ENCODE data around the gene JPH2. TPM values are rescaled to one million over a fixed set of nuclear protein-coding genes. Genes with fewer than 3 reads are reported as not detected.

JPH2 gene
- total RNA-seq, 1 experiment from 2014 or later: 0.69 TPM

DNA sequence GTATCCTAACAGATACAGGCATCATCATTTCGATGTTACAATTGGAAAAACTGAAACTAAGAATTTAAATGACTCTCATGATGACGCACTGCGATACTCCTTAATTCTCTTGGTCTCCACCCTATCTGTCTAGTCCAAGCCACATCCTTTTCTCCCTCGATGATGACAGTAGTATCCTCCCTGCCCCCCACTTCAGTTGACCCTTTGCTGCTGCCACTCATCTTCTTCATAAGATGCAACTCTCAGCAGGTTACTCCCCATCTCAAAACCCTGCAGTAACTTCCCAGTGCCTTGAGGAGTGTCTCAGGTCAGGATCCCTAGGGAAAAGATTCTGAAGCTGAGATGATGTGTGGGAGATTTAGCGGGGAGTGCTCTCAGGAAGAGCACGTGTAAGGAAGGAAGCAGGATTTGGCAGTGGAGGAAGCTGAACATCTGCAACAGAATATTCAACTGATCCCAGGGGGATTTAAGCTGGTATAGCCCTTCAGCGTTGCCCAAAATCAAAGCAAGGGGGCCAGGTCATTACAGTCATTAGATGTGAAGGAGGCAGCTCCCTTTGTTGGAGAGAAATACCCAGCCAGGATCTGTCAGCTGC is 16.1 kb downstream of the JPH2 start:
- H3K36me3 ChIP-seq (replicated peaks; ENCODE audit: control insufficient read depth, insufficient read depth, low read length): no peaks in the 10 kb centered on the region
- no peaks in the 10 kb centered on the region for H3K27me3 ChIP-seq (ENCODE audit: control insufficient read depth, insufficient read depth, low read length)
- no peak for DNase-seq
- no peak overlapping the region for H3K4me3 ChIP-seq (ENCODE audit: insufficient read depth, low read depth, low read length)

DNA sequence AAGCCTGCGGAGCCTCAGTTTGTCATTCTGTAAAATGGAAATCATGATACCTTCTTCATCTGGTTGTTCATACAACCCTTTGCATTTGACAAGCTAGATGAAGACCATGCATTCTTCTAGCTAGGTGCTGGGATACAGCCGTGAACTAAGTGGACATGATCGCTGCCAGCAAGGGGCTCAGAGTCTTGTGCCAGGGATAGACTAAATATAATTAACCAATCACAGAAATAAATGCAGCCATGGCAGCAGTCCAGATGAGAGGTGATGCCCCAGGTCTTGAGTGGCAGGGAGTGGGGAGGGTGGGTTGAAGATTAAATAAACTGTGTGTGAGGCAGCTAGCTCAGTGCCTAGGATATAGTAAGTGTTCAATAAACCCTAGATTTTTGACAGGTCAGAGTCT is 19.3 kb downstream of the JPH2 start:
- H3K36me3 ChIP-seq (replicated peaks; ENCODE audit: control insufficient read depth, insufficient read depth, low read length): no peaks in the 10 kb centered on the region
- no peak for DNase-seq

DNA sequence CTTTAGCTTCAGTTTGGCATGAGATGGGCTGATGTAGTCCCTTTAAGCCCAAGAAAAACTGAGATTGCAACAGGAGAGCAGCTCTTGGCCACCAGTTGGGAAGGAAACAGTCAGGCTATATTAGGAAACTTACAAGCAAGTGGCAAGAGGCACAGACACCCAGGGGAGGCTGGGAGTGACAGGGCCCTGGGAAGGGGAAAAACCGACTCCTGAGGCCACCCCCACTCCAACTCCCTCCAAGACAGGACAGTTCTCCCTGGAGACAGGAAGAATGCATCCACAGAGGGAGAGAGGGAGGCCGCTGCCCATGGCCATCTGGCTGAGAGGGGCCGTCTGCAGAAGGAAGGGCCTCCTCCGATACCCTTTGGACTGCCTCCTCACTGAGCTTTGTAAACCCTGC is 20.5 kb downstream of the JPH2 start:
- H3K36me3 ChIP-seq (replicated peaks; ENCODE audit: control insufficient read depth, insufficient read depth, low read length): no peaks in the 10 kb centered on the region
- DNase-seq: no peak
- no peak overlapping the region for H3K4me3 ChIP-seq (ENCODE audit: insufficient read depth, low read depth, low read length)
- no peaks in the 10 kb centered on the region for H3K27me3 ChIP-seq (ENCODE audit: control insufficient read depth, insufficient read depth, low read length)

More for the DNA sequence above, 19.3 kb downstream of the JPH2 start:
- H3K27me3 ChIP-seq (ENCODE audit: control insufficient read depth, insufficient read depth, low read length): no peaks in the 10 kb centered on the region
- H3K4me3 ChIP-seq (ENCODE audit: insufficient read depth, low read depth, low read length): no peak overlapping the region

DNA sequence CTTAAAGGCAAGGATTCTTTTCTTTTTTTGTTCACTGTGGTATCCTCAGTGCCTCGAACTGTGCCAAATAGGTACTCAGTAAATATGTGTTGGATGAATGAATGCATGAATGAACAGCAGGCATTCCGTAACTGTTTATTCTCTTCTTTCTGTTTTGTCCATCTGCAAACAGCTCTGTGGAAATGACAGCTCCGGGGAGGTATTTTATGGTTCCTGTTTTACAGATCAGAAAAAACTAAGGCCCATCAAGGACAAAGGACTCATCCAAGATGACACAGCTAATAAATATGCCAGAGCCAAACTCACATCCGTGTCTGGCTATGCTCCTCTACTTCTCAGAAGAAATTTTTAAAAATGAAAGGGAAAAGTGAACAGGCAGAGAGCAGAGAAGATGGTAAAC is 21.0 kb downstream of the JPH2 start:
- no peaks in the 10 kb centered on the region for H3K36me3 ChIP-seq (replicated peaks; ENCODE audit: control insufficient read depth, insufficient read depth, low read length)
- no peak overlapping the region for H3K4me3 ChIP-seq (ENCODE audit: insufficient read depth, low read depth, low read length)
- no peak for DNase-seq
- no peaks in the 10 kb centered on the region for H3K27me3 ChIP-seq (ENCODE audit: control insufficient read depth, insufficient read depth, low read length)

DNA sequence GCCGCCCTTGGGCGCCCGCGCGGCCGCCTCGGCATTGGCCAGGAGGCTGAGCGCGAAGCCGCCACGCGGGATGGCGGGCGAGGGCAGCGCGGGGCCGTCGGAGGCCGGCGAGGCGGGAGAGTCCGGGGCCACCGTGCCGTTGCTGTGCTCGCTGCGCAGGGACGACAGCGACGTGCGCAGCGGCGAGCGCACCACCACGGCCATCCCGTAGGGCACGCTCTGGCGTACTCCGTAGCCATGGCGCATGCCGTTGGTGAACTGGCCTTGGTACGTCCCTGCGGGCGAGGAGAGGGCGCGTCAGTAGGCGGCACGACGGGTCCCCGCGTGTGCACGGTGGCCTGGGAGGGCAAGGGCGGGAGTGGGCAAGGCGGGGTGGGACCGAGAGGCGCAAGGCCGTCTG is 26.9 kb downstream of the JPH2 start:
- Histone ChIP-seq H3K4me3 (ENCODE audit: insufficient read depth, low read depth, low read length) (no peak overlapping the region), H3K27me3 (ENCODE audit: control insufficient read depth, insufficient read depth, low read length) (no peaks in the 10 kb centered on the region), H3K36me3 (replicated peaks; ENCODE audit: control insufficient read depth, insufficient read depth, low read length) (no peaks in the 10 kb centered on the region)
- no peak for DNase-seq

DNA sequence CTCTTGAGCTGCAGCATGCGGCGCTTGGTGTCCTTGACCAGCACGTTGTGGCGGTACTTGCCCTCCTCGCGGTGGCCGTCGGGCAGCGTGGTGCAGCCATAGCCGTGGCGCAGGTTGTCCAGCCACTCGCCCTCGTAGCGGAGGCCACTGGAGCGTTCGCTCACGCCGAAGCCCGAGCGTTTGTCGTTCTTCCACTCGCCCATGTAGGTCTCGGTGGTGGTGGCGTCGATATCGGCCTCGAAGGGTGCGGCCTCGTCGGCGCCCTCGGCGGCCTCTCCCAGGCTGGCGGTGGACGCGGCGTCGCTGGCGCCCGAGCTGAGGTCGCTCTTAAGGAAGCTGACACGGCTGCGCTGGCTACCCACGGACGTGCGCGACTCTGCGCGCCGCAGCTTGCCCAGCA is 27.3 kb downstream of the JPH2 start:
- DNase-seq: no peak
- no peaks in the 10 kb centered on the region for H3K36me3 ChIP-seq (replicated peaks; ENCODE audit: control insufficient read depth, insufficient read depth, low read length)
- no peaks in the 10 kb centered on the region for H3K27me3 ChIP-seq (ENCODE audit: control insufficient read depth, insufficient read depth, low read length)

DNA sequence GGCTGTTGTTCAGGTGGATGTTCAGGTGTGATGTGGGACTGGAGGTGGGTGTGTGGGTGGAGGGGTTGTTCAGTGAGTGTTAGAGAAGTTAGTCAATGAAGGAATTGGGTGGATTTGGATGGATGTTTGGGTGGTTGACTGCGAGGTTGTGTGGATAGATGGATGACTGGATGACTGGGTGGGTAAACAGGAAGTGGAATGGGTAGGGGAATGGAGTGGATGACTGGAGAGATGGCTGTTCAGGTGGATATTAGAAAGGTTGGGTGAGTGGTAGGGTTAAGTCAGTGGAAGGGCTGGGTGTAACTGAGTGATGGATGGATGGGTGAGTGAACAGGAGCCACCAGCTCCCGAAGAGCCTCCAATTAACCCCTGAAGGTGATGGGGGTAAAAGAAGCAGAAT is 27.9 kb downstream of the JPH2 start:
- no peak overlapping the region for H3K4me3 ChIP-seq (ENCODE audit: insufficient read depth, low read depth, low read length)
- H3K27me3 ChIP-seq (ENCODE audit: control insufficient read depth, insufficient read depth, low read length): no peaks in the 10 kb centered on the region
- no peak for DNase-seq
- no peaks in the 10 kb centered on the region for H3K36me3 ChIP-seq (replicated peaks; ENCODE audit: control insufficient read depth, insufficient read depth, low read length)

More for the DNA sequence above, 27.3 kb downstream of the JPH2 start:
- no peak overlapping the region for H3K4me3 ChIP-seq (ENCODE audit: insufficient read depth, low read depth, low read length)

DNA sequence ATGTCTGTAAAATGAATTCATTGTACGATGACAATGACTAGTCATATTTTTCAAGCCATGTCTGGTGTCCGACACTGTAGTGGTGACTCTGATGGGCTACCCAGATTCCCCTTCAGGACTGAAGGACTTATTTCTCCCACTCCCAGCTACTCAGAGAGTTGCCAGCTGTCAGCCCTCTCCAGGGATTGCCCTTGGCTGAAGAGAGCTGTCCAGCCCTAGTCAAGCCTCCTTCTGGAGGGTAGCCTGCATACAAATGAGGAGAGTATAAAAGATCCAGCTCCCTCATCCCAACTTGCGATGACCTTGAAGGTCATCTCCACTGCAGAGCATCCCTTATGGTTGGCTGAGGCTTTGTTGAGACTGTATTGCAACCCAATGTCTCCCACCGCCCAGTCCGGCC is 29.9 kb downstream of the JPH2 start:
- Histone ChIP-seq H3K27me3 (ENCODE audit: control insufficient read depth, insufficient read depth, low read length) (no peaks in the 10 kb centered on the region), H3K36me3 (replicated peaks; ENCODE audit: control insufficient read depth, insufficient read depth, low read length) (no peaks in the 10 kb centered on the region), H3K4me3 (ENCODE audit: insufficient read depth, low read depth, low read length) (no peak overlapping the region)
- DNase-seq: no peak

DNA sequence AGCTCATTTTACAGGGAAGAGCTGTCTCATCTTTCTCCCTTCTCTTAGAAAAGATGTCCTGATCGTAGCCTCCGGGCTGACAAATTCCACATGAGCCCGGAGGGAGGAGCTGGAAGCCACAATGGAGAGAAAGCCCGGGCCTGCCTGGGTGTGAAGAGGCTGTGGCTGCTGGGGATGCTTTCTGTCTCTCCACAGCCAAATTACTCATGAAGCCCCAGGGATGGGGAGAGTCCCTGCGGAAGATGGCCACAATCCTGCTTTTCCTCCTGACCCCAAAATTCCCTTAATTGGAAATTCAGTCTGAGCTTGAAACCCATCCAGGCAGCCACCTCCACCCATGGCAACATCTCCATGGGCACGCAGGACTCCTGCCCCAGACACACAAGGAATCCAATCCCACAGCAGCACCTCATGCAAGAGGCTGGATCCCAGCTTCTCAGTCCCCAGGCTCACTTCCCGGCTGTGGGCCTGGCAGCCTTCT is 32.4 kb downstream of the JPH2 start:
- no peak overlapping the region for H3K4me3 ChIP-seq (ENCODE audit: insufficient read depth, low read depth, low read length)
- no peak for DNase-seq
- no peaks in the 10 kb centered on the region for H3K27me3 ChIP-seq (ENCODE audit: control insufficient read depth, insufficient read depth, low read length)
- H3K36me3 ChIP-seq (replicated peaks; ENCODE audit: control insufficient read depth, insufficient read depth, low read length): no peaks in the 10 kb centered on the region

DNA sequence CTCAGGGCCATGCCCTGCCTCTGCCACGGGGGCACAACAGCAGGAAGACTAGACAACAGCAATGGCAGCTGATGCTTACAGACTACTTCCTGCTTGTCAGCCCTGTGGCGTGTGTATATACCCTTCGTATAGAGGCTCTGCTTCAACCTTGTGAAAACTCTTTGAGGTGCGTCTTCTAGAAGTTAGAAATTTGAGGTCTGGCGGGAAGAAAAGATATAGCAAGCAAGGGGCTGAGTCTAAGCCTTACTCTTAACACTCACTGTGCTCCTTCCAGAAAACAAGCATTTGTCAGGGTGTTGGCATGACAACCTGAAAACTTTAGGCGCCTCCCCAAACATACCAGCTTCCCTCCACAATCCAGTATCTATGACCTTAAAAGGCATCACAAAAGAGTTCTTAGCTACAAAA is 33.3 kb downstream of the JPH2 start:
- Histone ChIP-seq H3K4me3 (ENCODE audit: insufficient read depth, low read depth, low read length) (no peak overlapping the region), H3K36me3 (replicated peaks; ENCODE audit: control insufficient read depth, insufficient read depth, low read length) (no peaks in the 10 kb centered on the region), H3K27me3 (ENCODE audit: control insufficient read depth, insufficient read depth, low read length) (no peaks in the 10 kb centered on the region)
- no peak for DNase-seq

DNA sequence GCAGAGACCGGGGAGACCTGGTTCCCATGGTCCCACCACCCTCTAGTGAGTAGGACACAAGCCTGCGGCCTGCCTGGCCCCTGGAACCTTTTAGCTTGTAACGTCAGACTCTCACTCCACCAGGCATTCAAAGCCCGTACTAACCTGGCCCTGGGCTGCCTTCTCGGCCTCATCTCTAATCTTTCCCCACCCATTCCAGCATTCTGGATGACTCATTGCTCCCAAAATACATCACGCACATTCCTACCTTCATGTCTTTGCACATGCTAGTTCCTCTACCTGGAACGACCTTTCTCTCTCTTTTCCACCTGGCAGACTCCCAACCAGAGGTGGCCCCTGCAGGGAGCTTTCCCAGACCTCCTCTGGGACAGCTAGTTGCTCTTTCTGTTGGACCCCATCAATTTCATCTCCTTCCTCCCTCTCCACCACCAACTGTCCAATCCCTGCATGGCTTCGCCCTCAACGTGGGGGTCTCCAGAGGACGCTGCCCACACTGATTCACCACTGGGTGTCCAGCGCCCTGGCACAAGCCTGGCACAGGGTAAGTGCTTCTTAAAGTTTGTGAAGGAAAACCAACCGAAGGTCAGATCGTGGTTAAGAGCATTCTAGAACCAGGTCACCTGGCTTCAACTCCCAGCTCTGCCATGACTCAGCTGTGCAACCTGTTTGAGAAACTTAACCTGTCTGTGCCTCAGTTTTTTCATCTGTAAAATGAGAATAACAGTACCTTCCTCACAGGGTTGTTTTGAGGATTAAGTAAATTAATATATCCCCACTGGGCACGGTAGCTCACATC is 35.2 kb downstream of the JPH2 start:
- Histone ChIP-seq H3K36me3 (replicated peaks; ENCODE audit: control insufficient read depth, insufficient read depth, low read length) (no peaks in the 10 kb centered on the region), H3K4me3 (ENCODE audit: insufficient read depth, low read depth, low read length) (no peak overlapping the region), H3K27me3 (ENCODE audit: control insufficient read depth, insufficient read depth, low read length) (no peaks in the 10 kb centered on the region)
- no peak for DNase-seq

DNA sequence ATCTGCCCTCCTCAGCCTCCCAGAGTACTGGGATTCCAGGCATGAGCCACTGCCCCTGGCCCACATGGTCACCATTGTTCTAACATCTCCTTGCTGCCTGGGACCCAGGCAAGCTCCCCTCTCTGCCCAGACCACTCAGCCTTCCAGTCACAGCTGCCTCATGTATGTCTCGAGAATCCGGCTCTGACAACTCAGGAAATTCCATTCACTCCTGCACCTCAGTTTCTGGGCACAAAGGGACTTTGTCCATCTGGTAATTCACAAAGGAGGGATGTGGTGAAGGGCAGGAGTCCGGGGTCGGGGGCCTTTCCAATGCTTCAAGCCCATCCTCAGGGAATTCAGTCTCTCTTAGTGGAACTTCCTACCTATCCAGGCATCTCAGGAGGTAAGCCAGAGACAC is 40.7 kb downstream of the JPH2 start:
- H3K4me3 ChIP-seq (ENCODE audit: insufficient read depth, low read depth, low read length): no peak overlapping the region
- no peaks in the 10 kb centered on the region for H3K36me3 ChIP-seq (replicated peaks; ENCODE audit: control insufficient read depth, insufficient read depth, low read length)
- no peak for DNase-seq
- no peaks in the 10 kb centered on the region for H3K27me3 ChIP-seq (ENCODE audit: control insufficient read depth, insufficient read depth, low read length)

DNA sequence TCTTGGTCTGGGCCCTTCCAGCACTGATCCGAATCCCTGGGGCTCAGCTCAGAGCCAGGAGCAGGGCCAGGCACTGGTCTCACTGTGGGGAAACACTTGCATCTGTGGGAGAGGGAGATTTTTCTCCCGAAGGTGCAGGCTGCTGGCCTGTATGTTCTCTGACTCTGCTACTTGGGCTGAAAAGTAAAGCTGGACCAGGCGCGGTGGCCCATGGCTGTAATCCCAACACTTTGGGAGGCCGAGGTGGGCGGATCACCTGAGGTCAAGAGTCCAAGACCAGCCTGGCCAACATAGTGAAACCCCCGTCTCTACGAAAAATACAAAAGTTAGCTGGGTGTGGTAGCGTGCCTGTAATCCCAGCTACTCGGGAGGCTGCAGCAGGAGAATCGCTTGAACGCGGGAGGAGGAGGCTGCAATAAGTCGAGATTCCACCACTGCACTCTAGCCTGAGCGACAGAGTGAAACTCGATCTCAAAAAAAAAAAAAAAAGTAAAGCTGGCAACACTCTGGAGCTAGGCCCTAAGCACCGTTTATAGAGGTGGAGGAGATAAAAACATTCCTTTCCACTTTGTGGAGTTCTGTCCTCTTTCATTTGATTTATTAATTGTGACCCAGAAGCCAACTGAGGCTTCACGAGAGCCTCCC is 41.7 kb downstream of the JPH2 start:
- Histone ChIP-seq H3K36me3 (replicated peaks; ENCODE audit: control insufficient read depth, insufficient read depth, low read length) (no peaks in the 10 kb centered on the region), H3K27me3 (ENCODE audit: control insufficient read depth, insufficient read depth, low read length) (no peaks in the 10 kb centered on the region), H3K4me3 (ENCODE audit: insufficient read depth, low read depth, low read length) (no peak overlapping the region)
- no peak for DNase-seq

DNA sequence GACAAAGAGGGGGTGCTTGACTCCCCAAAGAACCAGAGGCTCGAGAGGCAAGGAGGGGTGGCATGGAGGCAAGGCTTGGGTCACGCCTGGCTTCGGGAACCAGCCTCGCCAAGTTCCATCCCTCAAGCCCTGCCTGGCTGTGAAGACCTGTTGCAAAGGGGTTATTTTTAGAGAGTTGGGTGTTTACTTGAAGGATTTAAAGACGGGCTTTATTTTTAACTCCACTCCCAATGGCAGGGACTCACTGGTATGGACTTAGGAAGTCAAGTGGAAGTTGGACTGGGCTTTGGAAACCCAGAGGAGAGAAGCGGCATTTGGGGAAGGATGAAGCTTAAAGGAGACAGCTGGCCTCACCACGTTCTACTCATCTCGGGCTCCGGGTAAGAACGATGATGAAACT is 43.1 kb downstream of the JPH2 start:
- Histone ChIP-seq H3K4me3 (ENCODE audit: insufficient read depth, low read depth, low read length) (no peak overlapping the region), H3K27me3 (ENCODE audit: control insufficient read depth, insufficient read depth, low read length) (no peaks in the 10 kb centered on the region), H3K36me3 (replicated peaks; ENCODE audit: control insufficient read depth, insufficient read depth, low read length) (no peaks in the 10 kb centered on the region)
- no peak for DNase-seq

DNA sequence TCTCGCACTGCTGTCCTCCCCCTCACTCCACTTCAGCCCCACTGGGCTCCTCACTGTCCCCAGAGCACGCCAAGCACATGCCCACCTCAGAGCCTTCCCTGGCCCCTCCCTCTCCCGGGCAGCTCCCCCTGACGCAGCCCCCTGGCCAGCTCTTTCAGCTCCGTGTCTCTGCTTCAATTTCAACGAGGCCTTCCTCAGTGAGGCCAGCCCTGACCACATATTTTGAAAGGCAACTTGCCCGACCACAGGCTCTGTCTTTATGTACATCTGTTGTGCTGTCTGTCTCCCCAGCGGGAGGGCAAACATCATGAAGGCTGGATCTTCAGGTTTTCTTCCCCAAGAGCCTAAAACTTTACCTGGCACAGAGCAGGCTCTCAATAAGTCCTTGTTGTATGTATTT is 44.6 kb downstream of the JPH2 start:
- H3K27me3 ChIP-seq (ENCODE audit: control insufficient read depth, insufficient read depth, low read length): no peaks in the 10 kb centered on the region
- H3K36me3 ChIP-seq (replicated peaks; ENCODE audit: control insufficient read depth, insufficient read depth, low read length): no peaks in the 10 kb centered on the region
- no peak overlapping the region for H3K4me3 ChIP-seq (ENCODE audit: insufficient read depth, low read depth, low read length)
- DNase-seq: no peak
